Glutamatergic neuron (in vitro differentiated cells): ENCODE results near the gene NGEF. TPM values are rescaled to one million over a fixed set of nuclear protein-coding genes. Genes with fewer than 3 reads are reported as not detected.

ENCODE experiments used
- DNase-seq: peaks from one replicate; pipeline ENCODE4 v3.0.0; 2022
- H3K27ac Mint-ChIP-seq: one replicate; pipeline ENCODE4 v1.8.0; 2020; ENCODE audit warnings: mild to moderate bottlenecking, mixed read lengths, inconsistent platforms; ENCODE audit not compliant: unreplicated experiment
- H3K27me3 Mint-ChIP-seq: one replicate; pipeline ENCODE4 v1.8.0; 2020; ENCODE audit warnings: mild to moderate bottlenecking, moderate library complexity, mixed read lengths, inconsistent platforms; ENCODE audit not compliant: unreplicated experiment
- H3K36me3 Mint-ChIP-seq: one replicate; pipeline ENCODE4 v1.8.0; 2020; ENCODE audit warnings: mild to moderate bottlenecking, mixed read lengths, inconsistent platforms; ENCODE audit not compliant: unreplicated experiment
- H3K4me1 Mint-ChIP-seq: one replicate; pipeline ENCODE4 v1.8.0; 2020; ENCODE audit warnings: mild to moderate bottlenecking, low read depth, mixed read lengths, inconsistent platforms; ENCODE audit not compliant: unreplicated experiment
- H3K4me3 Mint-ChIP-seq: one replicate; pipeline ENCODE4 v1.8.0; 2020; ENCODE audit warnings: mild to moderate bottlenecking, mixed read lengths, inconsistent platforms; ENCODE audit not compliant: unreplicated experiment
- H3K9me3 Mint-ChIP-seq: one replicate; pipeline ENCODE4 v1.8.0; 2020; ENCODE audit warnings: mild to moderate bottlenecking, moderate library complexity, mixed read lengths, inconsistent platforms; ENCODE audit not compliant: unreplicated experiment
- CTCF ChIP-seq: fragments of 200-600 bp; sonication (generic); IDR thresholded peaks from one replicate; pipeline ENCODE4 v1.5.0; 2021; ENCODE audit not compliant: partially characterized antibody, unreplicated experiment
- total RNA-seq: library from RNA; stranded (reverse); fragmentation: NEBNext Ultra II Directional; extraction: Animal tissue kit (Norgen Biotek cat#: 25700); gene quantifications from one replicate; pipeline ENCODE4 v1.2.1, GENCODE V29; 2021; ENCODE audit not compliant: unreplicated experiment

The NGEF gene
- total RNA-seq, 1 donor from 2014 or later, result 7.2 TPM

- Mint-ChIP-seq H3K27ac (no peak overlapping the region), H3K9me3 (no peaks in the 10 kb centered on the region), H3K4me3 (no peak overlapping the region), H3K4me1 (no peaks in the 10 kb centered on the region), H3K36me3 (no peaks in the 10 kb centered on the region), H3K27me3 (peaks cover 3% of the 10 kb centered on the region)
- no peak for TF ChIP-seq CTCF
- DNase-seq, result no peak
These were observed 47.5 kb upstream of the NGEF start for GRCh38 chr2:233060501-233060979.

GRCh38 chr2:233059797-233060500, 46.9 kb upstream of the NGEF start, which contains the start of gene INPP5D:
Gene INPP5D (plus strand): TSS chr2:233060342. CDS start chr2:233060479, 137 bp downstream.
- H3K9me3 Mint-ChIP-seq, result no peaks in the 10 kb centered on the region
- peaks cover 5% of the 10 kb centered on the region for H3K27me3 Mint-ChIP-seq
- no peaks in the 10 kb centered on the region for H3K36me3 Mint-ChIP-seq
- H3K4me1 Mint-ChIP-seq, result no peaks in the 10 kb centered on the region
- H3K4me3 Mint-ChIP-seq, result no peak within 1 kb of the TSS
- DNase-seq, result no peak
- no peak for TF ChIP-seq CTCF
- H3K27ac Mint-ChIP-seq, result no peak within 1 kb of the TSS

GRCh38 chr2:233059547-233059796, 46.4 kb upstream of the NGEF start:
- no peak overlapping the region for H3K27ac Mint-ChIP-seq
- no peak overlapping the region for H3K4me3 Mint-ChIP-seq
- no peaks in the 10 kb centered on the region for H3K36me3 Mint-ChIP-seq
- H3K27me3 Mint-ChIP-seq, result peaks cover 7% of the 10 kb centered on the region
- no peaks in the 10 kb centered on the region for H3K9me3 Mint-ChIP-seq
- no peaks in the 10 kb centered on the region for H3K4me1 Mint-ChIP-seq
- no peak for TF ChIP-seq CTCF
- no peak for DNase-seq

- Mint-ChIP-seq H3K4me1 (no peaks in the 10 kb centered on the region), H3K9me3 (no peaks in the 10 kb centered on the region), H3K4me3 (no peak overlapping the region), H3K36me3 (no peaks in the 10 kb centered on the region), H3K27ac (no peak overlapping the region), H3K27me3 (peaks cover 8% of the 10 kb centered on the region)
- no peak for DNase-seq
- TF ChIP-seq CTCF, result no peak
These were observed 45.9 kb upstream of the NGEF start for GRCh38 chr2:233058717-233059546.

- no peak overlapping the region for H3K27ac Mint-ChIP-seq
- no peaks in the 10 kb centered on the region for H3K9me3 Mint-ChIP-seq
- no peaks in the 10 kb centered on the region for H3K36me3 Mint-ChIP-seq
- H3K27me3 Mint-ChIP-seq, result peaks cover 10% of the 10 kb centered on the region
- H3K4me3 Mint-ChIP-seq, result no peak overlapping the region
- no peak for DNase-seq
- H3K4me1 Mint-ChIP-seq, result peaks cover 2% of the 10 kb centered on the region
- TF ChIP-seq CTCF, result no peak
These were observed 44.0 kb upstream of the NGEF start for GRCh38 chr2:233056961-233057605.
